GM10266 (cell line): Measurements from ENCODE around the gene C6orf62.

Experiments used
- DNase-seq: peaks from one replicate; pipeline ENCODE4 v3.0.0; 2012; ENCODE audit errors: extremely low spot score
- TF ChIP-seq, protein P1 (sequence below): IDR thresholded peaks from 2 replicates; pipeline ENCODE4 v1.5.1; 2012; ENCODE audit warnings: mild to moderate bottlenecking, low read depth; ENCODE audit not compliant: control insufficient read depth, insufficient read depth; ENCODE audit errors: missing control alignments

The C6orf62 gene

DNA sequence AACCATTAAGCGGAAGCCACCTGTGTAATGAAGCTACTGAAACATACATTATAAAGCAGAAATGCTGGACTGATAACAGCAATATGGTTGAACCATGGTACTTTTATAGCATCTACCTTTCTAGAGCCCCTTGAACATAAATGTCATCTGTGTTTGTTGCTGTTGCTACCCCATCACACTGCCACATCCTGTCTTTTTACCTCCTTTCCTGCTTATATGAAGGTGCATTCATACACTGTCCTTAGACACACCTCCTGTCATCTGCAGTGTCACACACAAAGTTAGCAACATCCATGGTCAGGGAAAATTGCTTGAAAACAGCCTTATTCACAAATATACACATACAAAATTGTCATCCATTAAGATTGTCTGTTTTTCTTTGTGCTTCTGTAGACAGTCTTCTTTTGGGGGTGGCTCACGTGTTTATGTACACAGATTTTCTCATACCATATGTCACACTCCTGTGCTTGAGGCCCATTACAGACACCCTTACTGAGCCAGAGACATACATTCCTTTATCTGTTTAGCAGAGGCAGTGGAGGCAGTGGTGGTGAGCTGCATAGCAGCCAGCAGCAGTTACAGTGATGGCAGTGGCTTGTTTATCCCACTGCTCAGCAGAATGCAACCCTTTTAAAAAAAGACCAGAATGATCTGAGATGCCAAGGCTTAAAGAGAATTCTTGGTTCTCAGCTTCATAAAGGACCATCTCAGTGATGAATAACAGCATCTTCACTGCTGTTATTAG, 25.9 kb downstream of the C6orf62 start:
- no peak for DNase-seq

GRCh38 chr6:24692415-24692814, 26.5 kb downstream of the C6orf62 start:
- DNase-seq: no peak
- TF ChIP-seq, protein P1, sequence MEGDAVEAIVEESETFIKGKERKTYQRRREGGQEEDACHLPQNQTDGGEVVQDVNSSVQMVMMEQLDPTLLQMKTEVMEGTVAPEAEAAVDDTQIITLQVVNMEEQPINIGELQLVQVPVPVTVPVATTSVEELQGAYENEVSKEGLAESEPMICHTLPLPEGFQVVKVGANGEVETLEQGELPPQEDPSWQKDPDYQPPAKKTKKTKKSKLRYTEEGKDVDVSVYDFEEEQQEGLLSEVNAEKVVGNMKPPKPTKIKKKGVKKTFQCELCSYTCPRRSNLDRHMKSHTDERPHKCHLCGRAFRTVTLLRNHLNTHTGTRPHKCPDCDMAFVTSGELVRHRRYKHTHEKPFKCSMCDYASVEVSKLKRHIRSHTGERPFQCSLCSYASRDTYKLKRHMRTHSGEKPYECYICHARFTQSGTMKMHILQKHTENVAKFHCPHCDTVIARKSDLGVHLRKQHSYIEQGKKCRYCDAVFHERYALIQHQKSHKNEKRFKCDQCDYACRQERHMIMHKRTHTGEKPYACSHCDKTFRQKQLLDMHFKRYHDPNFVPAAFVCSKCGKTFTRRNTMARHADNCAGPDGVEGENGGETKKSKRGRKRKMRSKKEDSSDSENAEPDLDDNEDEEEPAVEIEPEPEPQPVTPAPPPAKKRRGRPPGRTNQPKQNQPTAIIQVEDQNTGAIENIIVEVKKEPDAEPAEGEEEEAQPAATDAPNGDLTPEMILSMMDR: no peak

More for the DNA sequence above, 25.9 kb downstream of the C6orf62 start:
- TF ChIP-seq, protein P1: no peak

DNA sequence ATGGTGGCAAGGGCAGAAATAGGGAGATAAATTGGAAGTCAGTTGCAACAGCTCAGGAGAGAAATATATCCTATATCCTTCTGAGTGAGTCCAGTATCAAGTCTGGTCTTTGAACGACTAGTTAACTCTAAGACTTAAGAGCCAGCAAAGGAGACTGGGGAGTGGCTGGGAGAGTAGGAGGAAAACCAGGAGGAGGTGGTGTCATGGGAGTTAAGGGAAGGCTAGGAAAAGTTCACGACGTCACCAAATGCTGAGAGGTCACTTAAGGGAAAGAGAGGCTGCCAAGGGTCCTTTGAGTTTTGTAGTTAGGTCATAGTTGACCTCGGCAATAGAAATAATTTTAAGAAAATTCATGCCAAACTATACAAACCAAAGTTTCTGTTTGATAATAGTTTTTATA, 27.0 kb downstream of the C6orf62 start:
- TF ChIP-seq, protein P1: no peak
- no peak for DNase-seq

DNA sequence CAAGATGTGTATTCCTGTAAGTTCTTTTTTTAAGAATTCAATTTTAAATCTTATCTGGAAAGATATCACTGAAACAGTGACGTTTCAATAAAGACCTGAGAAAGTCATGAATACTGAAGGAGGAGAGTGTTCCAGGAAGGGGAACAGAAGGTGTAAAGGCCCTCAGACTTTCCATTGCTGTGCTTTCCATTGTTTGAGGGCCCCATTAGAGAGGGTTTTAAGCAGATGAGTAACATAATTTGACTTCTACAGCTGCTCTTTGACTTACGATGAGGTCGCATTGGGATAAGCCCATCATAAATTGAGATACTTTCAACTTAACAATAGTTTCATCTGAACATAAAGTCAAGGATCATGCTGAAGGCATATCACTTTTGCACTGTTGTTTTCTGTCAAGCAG, 27.4 kb downstream of the C6orf62 start:
- TF ChIP-seq, protein P1: no peak
- DNase-seq: no peak

DNA sequence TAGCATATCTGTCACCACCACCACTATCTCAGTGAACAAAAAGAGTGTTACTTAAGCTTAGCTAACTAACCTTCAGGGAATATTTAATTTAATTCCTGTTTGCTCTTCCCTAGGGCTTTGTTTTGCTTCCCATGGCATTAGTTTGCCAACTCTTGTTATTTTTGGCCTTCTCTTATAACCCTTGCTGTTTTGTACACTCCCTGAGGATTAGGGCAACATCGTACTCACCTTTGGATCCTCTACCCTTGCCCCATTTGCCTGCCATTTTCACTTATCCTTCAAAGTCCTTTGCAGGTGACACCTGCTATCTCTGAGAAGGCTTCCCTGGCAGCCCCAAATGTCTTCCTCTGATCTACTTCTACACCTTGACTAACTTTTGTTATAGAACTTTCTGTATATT, 28.4 kb downstream of the C6orf62 start:
- TF ChIP-seq, protein P1: no peak
- no peak for DNase-seq

- TF ChIP-seq, protein P1: no peak
- no peak for DNase-seq
Measured at GRCh38 chr6:24689964-24690363, 29.0 kb downstream of the C6orf62 start.

- TF ChIP-seq, protein P1: no peak
- DNase-seq: no peak
Measured at GRCh38 chr6:24686946-24687345, 32.0 kb downstream of the C6orf62 start.
